CD8-positive, alpha-beta memory T cell (primary cell): ENCODE results near the gene MAPK9. TPM values are rescaled to one million over a fixed set of nuclear protein-coding genes. Genes with fewer than 3 reads are reported as not detected.

Experiments
- CTCF ChIA-PET: fragments of 350-600 bp; sonication (Branson Sonifier 250); formaldehyde crosslinking; loops from one replicate; lab custom pipeline; 2021; ENCODE audit warnings: antibody characterized with exemption; lab: Charles Lee
- POLR2A ChIA-PET: fragments of 350-600 bp; sonication (Branson Sonifier 250); formaldehyde crosslinking; loops from one replicate; lab custom pipeline; 2021; ENCODE audit warnings: antibody characterized with exemption; lab: Charles Lee
- DNase-seq, 5 donors: peaks; one replicate each; pipeline versions ENCODE4 v3.0.0 to v3.0.0-alpha.2; 2020 to 2022; ENCODE audit warnings: mixed read lengths in 1 of 5
- H3K27ac ChIP-seq: one replicate; pipeline ENCODE4 v1.7.0; 2013; ENCODE audit warnings: low read depth, mild to moderate bottlenecking, low read length, moderate library complexity
- H3K27me3 ChIP-seq: 2 replicates; pipeline ENCODE4 v1.7.0; 2013; ENCODE audit warnings: low read length, mild to moderate bottlenecking; ENCODE audit not compliant: insufficient read depth, poor library complexity, severe bottlenecking
- H3K36me3 ChIP-seq: 2 replicates; pipeline ENCODE4 v1.7.0; 2013; ENCODE audit warnings: mild to moderate bottlenecking, low read length, moderate library complexity; ENCODE audit not compliant: insufficient read depth
- H3K4me1 ChIP-seq: 2 replicates; pipeline ENCODE4 v1.7.0; 2013; ENCODE audit warnings: mild to moderate bottlenecking, low read length, moderate library complexity; ENCODE audit not compliant: insufficient read depth
- H3K4me3 ChIP-seq: 2 replicates; pipeline ENCODE4 v1.7.0; 2013; ENCODE audit warnings: mild to moderate bottlenecking, low read length
- H3K9me3 ChIP-seq: 2 replicates; pipeline ENCODE4 v1.7.0; 2013; ENCODE audit warnings: mild to moderate bottlenecking, low read length
- H3K27ac Mint-ChIP-seq, 8 donors: one replicate each; pipeline ENCODE4 v1.8.0; 2020 to 2021; ENCODE audit warnings: mixed read lengths in 8 of 8, mild to moderate bottlenecking in 6 of 8, inconsistent platforms in 3 of 8, moderate library complexity in 3 of 8
- H3K27me3 Mint-ChIP-seq, 2 donors: one replicate each; pipeline ENCODE4 v1.8.0; 2020 to 2021; ENCODE audit warnings: mixed read lengths in 2 of 2, mild to moderate bottlenecking in 1 of 2, moderate library complexity in 1 of 2
- H3K36me3 Mint-ChIP-seq, 3 donors: one replicate each; pipeline ENCODE4 v1.8.0; 2020 to 2021; ENCODE audit warnings: mixed read lengths in 3 of 3, inconsistent platforms in 1 of 3, mild to moderate bottlenecking in 1 of 3
- H3K4me1 Mint-ChIP-seq, 3 donors: one replicate each; pipeline ENCODE4 v1.8.0; 2020 to 2021; ENCODE audit warnings: mixed read lengths in 3 of 3, inconsistent platforms in 1 of 3, mild to moderate bottlenecking in 1 of 3
- H3K4me3 Mint-ChIP-seq, 7 donors: one replicate each; pipeline ENCODE4 v1.8.0; 2020 to 2021; ENCODE audit warnings: mixed read lengths in 7 of 7, mild to moderate bottlenecking in 6 of 7, moderate library complexity in 4 of 7, inconsistent platforms in 2 of 7
- H3K9me3 Mint-ChIP-seq, 5 donors: one replicate each; pipeline ENCODE4 v1.8.0; 2020 to 2022; ENCODE audit warnings: mixed read lengths in 5 of 5, mild to moderate bottlenecking in 3 of 5, moderate library complexity in 2 of 5, inconsistent platforms in 1 of 5
- polyA plus RNA-seq: library from polyadenylated mRNA; unstranded; fragments of 300-500 nt; fragmentation: Illumina TruSeq; gene quantifications from one replicate; pipeline ENCODE4 v1.2.3, GENCODE V29; 2021
- total RNA-seq, 2 experiments: library from RNA; stranded (reverse); gene quantifications; one replicate each; pipeline ENCODE4 v1.2.3, GENCODE V29; 2021

The MAPK9 gene
- total and polyA plus RNA-seq, 3 experiments from 2014 or later, result 34.9 to 46.2 (median 44.3) TPM

DNA sequence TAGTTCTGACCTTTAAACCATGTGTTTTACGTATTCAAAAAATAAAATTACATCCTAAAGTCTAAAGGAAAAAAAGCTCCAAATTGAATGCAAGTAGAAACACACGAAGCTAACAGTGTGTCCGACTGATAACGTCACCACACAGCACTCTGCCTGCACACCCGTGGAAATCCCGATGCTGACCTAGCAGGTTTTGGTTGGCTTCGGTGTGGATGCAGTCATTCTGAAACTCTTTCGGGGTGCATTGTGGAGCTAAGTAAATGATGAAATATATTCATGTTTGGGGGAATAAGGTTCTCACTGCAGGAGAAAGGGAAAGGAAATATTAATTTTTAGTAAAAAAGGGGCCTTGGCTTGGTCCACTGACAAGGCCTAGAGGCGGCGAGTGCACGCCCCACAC is 84.9 kb downstream of the MAPK9 start:
- ChIA-PET POLR2A (no interaction called here), CTCF (no interaction called here)
- no peak for DNase-seq
- H3K4me1 ChIP-seq, result no peaks in the 10 kb centered on the region
- Mint-ChIP-seq H3K4me3 (peak overlapping the region in 3 of 7 donors; percentile 13 to 50 (median 22)), H3K4me1 (peaks cover 5 to 10% (median 7%) of the 10 kb centered on the region in 3 donors), H3K27me3 (peaks cover 26 to 55% of the 10 kb centered on the region in 2 donors), H3K27ac (no peak overlapping the region), H3K9me3 (no peaks in the 10 kb centered on the region), H3K36me3 (no peaks in the 10 kb centered on the region)
- peaks cover 10% of the 10 kb centered on the region for H3K27me3 ChIP-seq
- no peak overlapping the region for H3K4me3 ChIP-seq
- no peak overlapping the region for H3K27ac ChIP-seq
- no peaks in the 10 kb centered on the region for H3K36me3 ChIP-seq
- H3K9me3 ChIP-seq, result no peaks in the 10 kb centered on the region

DNA sequence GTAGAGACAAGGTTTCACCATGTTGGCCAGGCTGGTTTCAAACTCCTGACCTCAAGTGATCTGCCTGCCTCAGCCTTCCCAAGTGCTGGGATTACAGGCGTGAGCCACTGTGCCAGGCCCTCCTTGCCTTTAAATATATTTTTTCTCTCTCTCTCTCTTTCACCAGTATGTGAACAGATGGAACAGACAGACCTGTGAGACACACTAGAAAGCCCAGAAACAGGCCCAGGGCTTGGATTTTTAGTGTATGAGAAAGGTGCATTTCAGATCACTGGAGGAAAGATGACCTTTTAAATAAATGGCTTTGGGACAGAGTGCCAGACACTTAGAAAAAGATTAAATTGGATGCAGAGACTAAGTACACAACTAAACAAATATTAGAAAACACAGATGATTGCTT is 86.0 kb downstream of the MAPK9 start:
- ChIA-PET CTCF (no interaction called here), POLR2A (no interaction called here)
- no peaks in the 10 kb centered on the region for H3K9me3 ChIP-seq
- H3K36me3 Mint-ChIP-seq, result no peaks in the 10 kb centered on the region
- no peak for DNase-seq
- peaks cover 0 to 2% (median 0%) of the 10 kb centered on the region in 5 donors for H3K9me3 Mint-ChIP-seq
- H3K27ac Mint-ChIP-seq, result no peak overlapping the region
- no peak overlapping the region for H3K4me3 Mint-ChIP-seq
- H3K4me3 ChIP-seq, result no peak overlapping the region
- H3K36me3 ChIP-seq, result no peaks in the 10 kb centered on the region
- no peaks in the 10 kb centered on the region for H3K4me1 ChIP-seq
- peaks cover 10% of the 10 kb centered on the region for H3K27me3 ChIP-seq
- H3K27ac ChIP-seq, result no peak overlapping the region
- H3K4me1 Mint-ChIP-seq, result peaks cover 5 to 10% (median 7%) of the 10 kb centered on the region in 3 donors
- H3K27me3 Mint-ChIP-seq, result peaks cover 27 to 52% of the 10 kb centered on the region in 2 donors

GRCh38 chr5:180204276-180204819 is 87.5 kb downstream of the MAPK9 start:
- Histone ChIP-seq H3K4me1 (no peaks in the 10 kb centered on the region), H3K36me3 (no peaks in the 10 kb centered on the region), H3K9me3 (no peaks in the 10 kb centered on the region), H3K4me3 (no peak overlapping the region), H3K27me3 (peaks cover 10% of the 10 kb centered on the region), H3K27ac (no peak overlapping the region)
- CTCF ChIA-PET, result no interaction called here
- DNase-seq, result no peak
- Mint-ChIP-seq H3K4me3 (no peak overlapping the region), H3K27ac (no peak overlapping the region), H3K4me1 (peaks cover 5 to 7% (median 7%) of the 10 kb centered on the region in 3 donors), H3K36me3 (no peaks in the 10 kb centered on the region), H3K27me3 (peaks cover 21 to 39% of the 10 kb centered on the region in 2 donors), H3K9me3 (peaks cover 0 to 2% (median 0%) of the 10 kb centered on the region in 5 donors)
- POLR2A ChIA-PET, result no interaction called here

DNA sequence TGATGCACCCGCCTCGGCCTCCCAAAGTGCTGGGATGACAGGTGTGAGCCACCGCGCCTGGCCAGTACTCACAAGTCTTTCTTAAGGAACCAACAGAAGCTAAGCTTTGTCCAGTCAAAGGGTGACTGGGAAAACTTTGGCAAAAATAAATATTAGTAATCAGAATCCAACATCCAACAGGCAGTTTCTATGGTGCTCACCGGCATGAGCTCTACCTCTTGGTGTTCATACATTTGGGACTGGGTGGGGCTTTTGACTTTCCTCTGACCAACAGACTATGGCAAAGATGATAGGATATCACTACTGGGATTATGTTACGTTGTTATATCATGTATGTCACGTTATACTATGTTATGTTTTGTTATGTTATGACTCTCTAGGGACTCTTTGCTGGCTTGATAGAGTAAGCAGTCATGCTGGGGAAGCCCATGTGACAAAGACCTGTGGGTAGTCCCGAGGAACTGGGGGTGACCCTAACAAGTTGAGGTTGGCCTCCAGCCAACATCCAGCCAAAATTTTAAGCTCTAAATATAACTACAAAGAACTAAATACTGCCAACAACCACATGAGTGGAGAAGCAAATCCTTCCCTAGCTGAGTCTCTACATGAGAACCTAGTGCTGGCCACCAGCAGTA is 88.8 kb downstream of the MAPK9 start:
- DNase-seq, result no peak
- Mint-ChIP-seq H3K4me1 (peaks cover under 1 to 2% (median 2%) of the 10 kb centered on the region in 3 donors), H3K27me3 (peaks cover 30 to 38% of the 10 kb centered on the region in 2 donors), H3K9me3 (peaks cover 0 to 2% (median 0%) of the 10 kb centered on the region in 5 donors), H3K4me3 (no peak overlapping the region), H3K27ac (peak overlapping the region in 1 of 8 donors; percentile 9), H3K36me3 (no peaks in the 10 kb centered on the region)
- POLR2A ChIA-PET, result no interaction called here
- CTCF ChIA-PET, result no interaction called here
- H3K4me1 ChIP-seq, result no peaks in the 10 kb centered on the region
- H3K36me3 ChIP-seq, result no peaks in the 10 kb centered on the region
- no peak overlapping the region for H3K4me3 ChIP-seq
- H3K27ac ChIP-seq, result no peak overlapping the region
- H3K9me3 ChIP-seq, result no peaks in the 10 kb centered on the region
- peaks cover 5% of the 10 kb centered on the region for H3K27me3 ChIP-seq

GRCh38 chr5:180201051-180201987 is 90.6 kb downstream of the MAPK9 start:
- Mint-ChIP-seq H3K4me3 (no peak overlapping the region), H3K27ac (no peak overlapping the region), H3K9me3 (peaks cover 0 to 2% (median 0%) of the 10 kb centered on the region in 5 donors), H3K36me3 (no peaks in the 10 kb centered on the region), H3K4me1 (no peaks in the 10 kb centered on the region), H3K27me3 (peaks cover 23 to 33% of the 10 kb centered on the region in 2 donors)
- Histone ChIP-seq H3K36me3 (no peaks in the 10 kb centered on the region), H3K4me3 (no peak overlapping the region), H3K4me1 (no peaks in the 10 kb centered on the region), H3K27ac (no peak overlapping the region), H3K27me3 (no peaks in the 10 kb centered on the region), H3K9me3 (no peaks in the 10 kb centered on the region)
- POLR2A ChIA-PET, result no interaction called here
- DNase-seq, result no peak
- CTCF ChIA-PET, result interaction anchor here (1.0 to 1.4 kb wide), 3 partner anchors 43 to 128 kb away, joined by 3 read pairs; no protein-coding TSS in a partner anchor

DNA sequence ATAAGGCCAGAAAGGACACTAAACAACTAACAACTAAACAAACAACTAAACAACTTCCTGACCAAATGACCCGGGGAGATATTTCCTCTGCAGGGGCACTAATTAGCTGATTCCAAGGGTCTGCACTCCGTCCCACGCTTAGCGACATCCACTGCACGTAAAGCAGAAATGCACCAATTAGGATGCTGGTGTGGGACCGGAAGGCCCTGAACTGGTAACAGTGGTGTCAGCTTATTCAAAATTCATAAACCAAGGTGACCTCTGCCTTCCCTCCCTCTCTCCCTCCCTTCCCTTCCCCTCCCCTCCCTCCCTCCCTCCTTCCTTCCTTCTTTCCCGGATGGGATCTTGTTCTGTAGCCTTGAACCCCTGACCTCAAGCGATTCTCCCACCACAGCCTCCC is 92.5 kb downstream of the MAPK9 start:
- no peak for DNase-seq
- Histone ChIP-seq H3K4me3 (no peak overlapping the region), H3K9me3 (no peaks in the 10 kb centered on the region), H3K4me1 (no peaks in the 10 kb centered on the region), H3K36me3 (no peaks in the 10 kb centered on the region), H3K27me3 (no peaks in the 10 kb centered on the region), H3K27ac (no peak overlapping the region)
- Mint-ChIP-seq H3K27ac (no peak overlapping the region), H3K36me3 (no peaks in the 10 kb centered on the region), H3K4me3 (no peak overlapping the region), H3K4me1 (no peaks in the 10 kb centered on the region), H3K27me3 (peaks cover 18 to 21% of the 10 kb centered on the region in 2 donors), H3K9me3 (peaks cover 0 to 2% (median 0%) of the 10 kb centered on the region in 5 donors)
- ChIA-PET POLR2A (no interaction called here), CTCF (no interaction called here)

DNA sequence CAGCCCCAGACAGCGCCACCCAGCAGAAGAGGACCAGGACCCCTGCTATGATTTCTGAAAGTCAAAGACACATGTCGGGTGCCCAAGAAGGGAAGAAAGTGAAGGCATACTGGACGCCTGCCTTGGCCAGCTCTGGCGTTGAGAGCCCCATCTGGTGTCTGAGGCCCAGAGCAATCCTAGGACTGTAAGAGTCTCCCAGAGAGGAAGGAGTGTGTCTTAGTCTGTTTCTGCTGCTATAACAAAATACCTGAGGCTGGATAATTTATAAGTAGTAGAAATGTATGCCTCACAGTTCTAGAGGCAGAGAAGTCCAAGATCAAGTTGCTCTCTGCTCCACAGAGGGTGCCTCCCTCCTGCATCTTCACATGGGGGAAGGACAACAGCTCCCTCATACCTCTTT is 93.7 kb downstream of the MAPK9 start:
- no peak overlapping the region for H3K27ac ChIP-seq
- H3K4me1 ChIP-seq, result no peaks in the 10 kb centered on the region
- no peak for DNase-seq
- no peaks in the 10 kb centered on the region for H3K27me3 ChIP-seq
- no peak overlapping the region for H3K4me3 Mint-ChIP-seq
- no peaks in the 10 kb centered on the region for H3K36me3 Mint-ChIP-seq
- H3K27ac Mint-ChIP-seq, result no peak overlapping the region
- ChIA-PET CTCF (no interaction called here), POLR2A (no interaction called here)
- H3K4me1 Mint-ChIP-seq, result no peaks in the 10 kb centered on the region
- H3K36me3 ChIP-seq, result no peaks in the 10 kb centered on the region
- peaks cover 0 to 2% (median 0%) of the 10 kb centered on the region in 5 donors for H3K9me3 Mint-ChIP-seq
- H3K9me3 ChIP-seq, result no peaks in the 10 kb centered on the region
- peaks cover 13 to 19% of the 10 kb centered on the region in 2 donors for H3K27me3 Mint-ChIP-seq
- H3K4me3 ChIP-seq, result no peak overlapping the region
